Astrocyte (in vitro differentiated cells and primary cell): ENCODE measurements around the gene USPL1.
"Not testable (repeated sequence)": the region's sequence is repeated elsewhere in the genome, so short reads cannot be mapped to it uniquely, and the experiment has no call there.

Experiments used
- EZH2 ChIP-seq: IDR thresholded peaks from 2 replicates; pipeline ENCODE4 v1.6.1; 2012; ENCODE audit warnings: mild to moderate bottlenecking, low read length, inconsistent platforms; ENCODE audit not compliant: insufficient read depth
- TF ChIP-seq, protein P1 (sequence below): IDR thresholded peaks from 2 replicates; pipeline ENCODE4 v1.5.1; 2011; ENCODE audit warnings: low read depth, mild to moderate bottlenecking, inconsistent platforms, low read length, moderate library complexity; ENCODE audit not compliant: insufficient read depth

DNA sequence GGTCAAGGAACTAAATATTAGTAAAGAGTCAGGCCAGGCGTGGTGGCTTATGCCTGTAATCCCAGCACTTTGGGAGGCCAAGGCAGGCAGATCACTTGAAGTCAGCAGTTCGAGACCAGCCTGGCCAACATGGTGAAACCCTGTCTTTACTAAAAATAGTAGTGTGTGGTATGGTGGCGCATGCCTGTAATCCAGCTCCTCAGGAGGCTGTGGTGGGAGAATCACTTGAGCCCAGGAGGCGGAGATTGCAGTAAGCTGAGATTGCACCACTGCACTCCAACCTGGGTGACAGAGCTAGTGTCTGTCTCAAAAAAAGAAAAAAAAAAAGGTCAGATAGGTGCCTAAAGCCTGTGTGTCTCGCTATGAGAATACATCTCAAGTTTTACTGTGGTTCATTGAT lies 33.9 kb downstream of the USPL1 start:
- TF ChIP-seq, protein P1, sequence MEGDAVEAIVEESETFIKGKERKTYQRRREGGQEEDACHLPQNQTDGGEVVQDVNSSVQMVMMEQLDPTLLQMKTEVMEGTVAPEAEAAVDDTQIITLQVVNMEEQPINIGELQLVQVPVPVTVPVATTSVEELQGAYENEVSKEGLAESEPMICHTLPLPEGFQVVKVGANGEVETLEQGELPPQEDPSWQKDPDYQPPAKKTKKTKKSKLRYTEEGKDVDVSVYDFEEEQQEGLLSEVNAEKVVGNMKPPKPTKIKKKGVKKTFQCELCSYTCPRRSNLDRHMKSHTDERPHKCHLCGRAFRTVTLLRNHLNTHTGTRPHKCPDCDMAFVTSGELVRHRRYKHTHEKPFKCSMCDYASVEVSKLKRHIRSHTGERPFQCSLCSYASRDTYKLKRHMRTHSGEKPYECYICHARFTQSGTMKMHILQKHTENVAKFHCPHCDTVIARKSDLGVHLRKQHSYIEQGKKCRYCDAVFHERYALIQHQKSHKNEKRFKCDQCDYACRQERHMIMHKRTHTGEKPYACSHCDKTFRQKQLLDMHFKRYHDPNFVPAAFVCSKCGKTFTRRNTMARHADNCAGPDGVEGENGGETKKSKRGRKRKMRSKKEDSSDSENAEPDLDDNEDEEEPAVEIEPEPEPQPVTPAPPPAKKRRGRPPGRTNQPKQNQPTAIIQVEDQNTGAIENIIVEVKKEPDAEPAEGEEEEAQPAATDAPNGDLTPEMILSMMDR = not testable (repeated sequence)
- not testable (repeated sequence) for TF ChIP-seq EZH2
